ENCODE data around the gene DGKB.

Gene DGKB

DNA sequence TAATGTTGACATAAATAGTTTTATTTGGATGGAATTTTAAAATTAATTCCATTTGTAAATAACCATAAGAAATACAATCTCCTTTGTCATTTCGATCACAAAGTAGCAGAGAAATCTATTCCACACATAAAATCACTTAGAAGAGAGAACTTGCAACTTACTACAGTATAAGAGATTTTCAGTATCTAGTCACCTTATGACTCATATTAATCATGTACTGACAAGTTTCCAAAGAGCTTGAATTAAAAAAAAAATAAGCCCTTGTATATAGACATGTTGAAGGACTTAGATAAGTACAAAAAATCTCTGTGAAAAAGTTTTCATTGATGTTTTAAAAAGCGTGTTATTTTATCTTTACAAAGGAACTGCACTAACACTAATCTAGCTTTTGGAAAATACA lies 706.0 kb downstream of the DGKB start:
- no peak for DNase-seq

DNA sequence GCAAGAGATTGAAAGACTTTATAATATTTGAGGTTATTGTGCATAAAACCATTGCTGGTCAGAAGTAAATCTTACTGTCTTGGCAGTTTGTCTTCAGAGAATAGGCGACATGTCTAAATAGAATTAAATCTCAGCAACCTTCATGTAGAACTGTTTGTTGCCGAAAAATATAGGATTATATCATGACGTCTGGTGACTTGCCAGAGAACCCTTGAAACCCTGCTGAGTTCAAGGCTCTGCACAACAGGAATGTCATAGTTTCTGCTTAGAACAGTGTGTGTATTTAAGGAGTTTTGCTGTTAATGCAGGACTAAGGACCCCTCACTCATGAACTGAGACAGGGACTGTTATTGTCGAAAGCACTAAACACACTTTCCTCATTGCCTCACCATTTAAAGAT lies 706.7 kb downstream of the DGKB start:
- no peak for DNase-seq

DNA sequence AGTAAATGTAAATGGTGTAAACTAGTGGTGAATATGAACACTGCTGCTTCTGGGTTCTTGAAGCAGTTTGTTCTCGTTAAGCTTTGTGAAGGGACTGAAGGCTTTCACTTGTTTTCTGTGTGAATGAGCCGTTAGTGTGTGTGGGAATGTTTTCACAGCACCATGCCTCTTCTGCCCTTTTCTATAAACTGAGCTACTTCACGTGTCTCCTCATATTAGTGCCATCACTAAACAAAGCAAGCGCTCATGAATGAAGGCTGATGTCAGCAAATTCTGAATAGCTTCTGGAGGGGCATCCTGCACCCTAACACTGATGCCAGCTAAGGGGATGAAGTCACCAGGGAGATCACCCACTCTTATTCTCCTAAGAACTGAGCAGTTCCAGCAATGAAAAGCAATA lies 707.5 kb downstream of the DGKB start:
- no peak for DNase-seq

DNA sequence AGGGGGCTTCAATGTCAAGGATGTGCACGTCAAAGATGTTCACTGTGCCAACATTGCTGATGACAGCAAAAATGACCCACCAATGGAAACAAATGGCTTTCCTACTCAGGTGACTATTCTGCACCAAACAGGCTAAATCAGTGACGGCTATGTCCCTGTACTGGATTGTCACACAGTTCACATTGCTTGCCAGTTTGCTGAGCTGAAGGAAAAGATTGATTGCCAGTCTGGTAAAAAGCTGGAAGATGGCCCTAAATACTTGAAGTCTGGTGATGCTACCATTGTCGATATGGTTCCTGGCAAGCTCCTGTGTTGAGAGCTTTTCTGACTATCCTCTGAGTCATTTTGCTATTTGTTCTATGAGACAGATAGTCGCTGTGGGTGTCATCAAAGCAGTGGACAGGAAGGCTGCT lies 710.9 kb downstream of the DGKB start:
- DNase-seq: no peak

DNA sequence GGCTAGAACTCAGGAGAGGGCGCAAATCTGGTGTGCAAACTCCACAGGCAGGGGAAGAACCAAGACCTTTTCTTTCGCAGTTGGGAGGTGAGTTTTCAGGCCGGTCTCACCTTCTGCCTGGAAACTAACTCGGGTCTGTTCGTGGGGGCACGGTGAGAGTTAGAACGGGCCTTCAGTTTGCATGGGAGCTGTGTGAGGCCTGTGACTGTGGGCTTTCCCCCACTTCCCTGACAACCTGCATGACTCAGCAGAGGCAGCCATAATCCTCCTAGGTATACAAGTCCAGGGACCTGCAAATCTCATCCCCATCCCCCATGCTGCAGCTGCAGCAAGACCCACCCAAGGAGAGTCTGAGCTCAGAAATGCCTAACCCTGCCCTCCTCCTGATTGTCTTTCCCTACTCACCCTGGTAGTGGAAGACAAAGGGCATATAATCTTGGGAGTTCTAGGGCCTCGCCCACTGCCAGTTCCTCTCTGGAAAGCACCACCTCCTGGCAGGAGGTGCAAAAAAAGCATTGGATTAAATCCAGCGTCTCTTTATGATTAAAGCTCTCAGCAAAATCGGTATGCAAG lies 718.2 kb downstream of the DGKB start:
- DNase-seq: no peak

DNA sequence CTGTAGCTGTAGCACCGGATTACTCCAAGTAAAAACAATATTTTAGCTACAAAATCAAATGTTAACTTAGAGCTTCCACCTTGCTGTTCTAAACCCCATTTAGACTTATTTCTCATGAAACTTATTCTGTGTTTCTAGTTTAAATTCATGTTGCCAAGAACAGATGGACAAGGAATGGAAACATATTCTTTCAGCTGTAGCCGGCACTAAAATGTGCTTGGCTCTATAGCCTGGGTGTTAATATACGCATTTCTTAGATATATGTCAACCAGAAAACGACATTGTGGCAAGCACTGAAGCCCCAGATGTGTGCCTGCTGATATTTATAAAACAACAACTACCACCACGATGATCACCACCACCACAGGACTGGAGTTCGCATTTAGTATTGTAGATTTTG lies 722.8 kb downstream of the DGKB start:
- DNase-seq: no peak

DNA sequence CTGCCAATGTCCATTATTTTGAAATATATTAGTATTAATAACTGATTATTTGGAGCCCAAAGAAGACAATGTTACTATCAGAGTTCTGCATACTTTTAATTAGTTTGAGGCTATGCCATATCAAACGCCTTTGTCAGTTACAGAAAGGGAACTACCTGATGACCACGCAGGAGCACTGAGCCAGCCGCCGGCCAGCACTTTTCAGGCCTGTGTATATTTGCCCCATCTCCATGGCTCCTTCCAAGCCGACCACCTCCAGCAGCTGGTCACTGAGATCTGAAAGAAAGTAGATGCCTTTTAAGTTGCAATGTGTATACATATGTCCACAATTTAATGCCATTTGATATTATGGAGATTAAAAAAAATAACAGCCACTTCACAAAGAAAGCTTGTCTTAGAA lies 724.7 kb downstream of the DGKB start:
- no peak for DNase-seq

DNA sequence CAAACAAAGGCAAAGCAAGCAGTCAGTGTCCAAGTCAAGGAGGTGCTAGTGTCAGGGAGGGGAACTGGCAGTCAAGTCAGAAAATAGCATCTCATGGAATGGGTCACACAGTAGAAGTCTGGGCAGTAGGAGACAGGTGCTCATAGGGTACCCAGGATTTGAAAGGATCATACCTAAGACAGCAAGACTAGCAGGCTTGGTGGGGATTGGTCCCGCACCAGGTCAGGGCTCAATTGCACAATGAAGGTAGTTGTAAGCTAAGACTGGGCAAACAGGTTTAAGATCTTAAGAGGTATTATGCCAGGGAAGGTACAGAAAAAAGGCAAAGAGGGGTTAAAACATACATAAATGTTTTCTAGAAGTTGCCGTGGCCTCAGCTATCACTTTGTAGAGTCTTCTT lies 731.7 kb downstream of the DGKB start:
- DNase-seq: no peak

DNA sequence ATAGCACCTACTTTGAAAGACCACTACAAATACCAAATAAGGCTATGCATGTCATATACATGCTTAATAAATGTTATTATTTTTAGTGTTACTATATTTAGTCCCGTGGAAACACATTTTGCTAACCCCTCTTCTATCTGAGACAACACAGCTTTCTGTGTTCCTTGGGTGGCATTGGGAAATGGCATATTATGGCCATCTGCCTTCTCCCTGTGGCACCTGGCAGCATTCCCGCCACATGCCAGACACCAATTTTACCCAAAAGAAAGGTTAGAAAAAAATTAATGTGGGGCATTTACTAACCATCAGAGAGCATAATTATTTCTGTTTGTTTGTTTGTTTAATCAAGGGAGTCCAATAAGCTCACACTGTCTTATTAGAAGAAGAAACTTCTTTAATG lies 744.4 kb downstream of the DGKB start:
- DNase-seq: no peak

DNA sequence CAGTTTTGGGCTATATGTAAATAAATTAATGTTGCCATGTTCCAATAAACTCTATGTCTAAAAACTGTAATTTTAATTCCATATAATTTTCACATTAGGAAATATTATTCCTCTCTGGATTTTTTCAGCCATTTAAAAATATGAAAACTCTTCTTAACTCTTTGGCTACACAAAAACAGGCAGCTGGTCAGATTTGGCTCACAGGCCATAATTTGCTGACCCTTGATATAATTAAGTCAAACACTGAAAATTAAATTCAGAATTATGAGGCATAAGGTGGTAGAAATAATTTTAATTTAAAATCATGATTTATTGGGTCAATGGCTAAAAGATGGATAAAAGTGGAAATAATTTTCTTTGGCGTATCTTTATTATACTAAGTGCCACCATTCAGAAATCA lies 746.1 kb downstream of the DGKB start:
- no peak for DNase-seq

DNA sequence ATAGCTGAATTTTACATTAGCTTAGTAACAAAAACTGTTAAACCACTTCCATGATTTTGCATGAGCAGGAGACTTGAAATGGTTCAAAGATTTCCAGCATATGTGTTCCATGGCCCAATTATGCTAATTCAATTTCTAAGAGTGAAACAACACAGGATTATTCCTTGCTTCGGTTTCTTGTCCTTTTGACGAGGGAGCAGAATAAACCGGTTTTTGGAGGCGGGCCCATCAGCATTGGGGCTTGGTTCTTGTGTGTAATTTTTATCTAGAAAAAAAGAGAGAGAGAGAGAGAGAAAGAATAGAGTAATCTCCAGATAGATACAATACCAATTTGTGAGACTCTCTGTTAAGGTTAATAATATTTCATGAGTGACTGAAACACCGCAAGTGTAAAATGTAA lies 753.6 kb downstream of the DGKB start:
- no peak for DNase-seq

DNA sequence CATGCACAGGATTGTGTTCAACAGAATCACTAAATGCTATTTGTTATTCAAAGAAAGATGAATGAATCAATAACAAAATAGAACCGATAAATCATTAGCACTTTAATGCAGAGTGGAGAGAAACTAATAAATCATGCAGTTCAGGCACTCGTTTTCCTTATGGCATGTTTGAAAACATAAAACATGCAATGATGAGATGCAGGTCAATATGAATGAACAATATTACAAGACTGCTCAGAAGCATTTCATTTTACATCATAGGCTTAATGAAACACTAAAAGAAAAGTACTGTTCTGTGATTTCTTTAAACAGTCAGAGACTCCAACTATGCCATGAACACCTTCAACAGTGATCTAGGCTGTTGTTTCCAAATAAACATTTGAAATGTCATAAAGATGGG lies 755.0 kb downstream of the DGKB start:
- DNase-seq: no peak

DNA sequence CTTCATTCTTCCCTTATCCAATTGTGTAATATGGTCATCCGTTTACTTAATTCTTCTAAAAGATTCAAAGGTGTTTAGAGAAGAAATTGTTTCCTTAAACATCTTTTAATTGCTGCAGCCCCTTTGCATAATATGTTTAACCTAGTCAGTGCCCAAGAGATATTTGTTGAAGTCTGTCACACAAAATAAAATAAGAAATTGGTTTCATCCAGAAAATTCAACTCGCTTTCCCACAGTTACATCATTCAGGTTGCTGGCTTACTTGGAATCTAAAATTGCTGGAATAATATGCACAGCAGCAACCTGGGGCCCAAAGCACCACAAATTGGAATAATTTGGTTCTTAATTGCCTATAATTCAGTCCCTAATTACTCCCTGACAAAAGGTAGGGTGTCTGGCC lies 758.0 kb downstream of the DGKB start:
- DNase-seq: no peak

DNA sequence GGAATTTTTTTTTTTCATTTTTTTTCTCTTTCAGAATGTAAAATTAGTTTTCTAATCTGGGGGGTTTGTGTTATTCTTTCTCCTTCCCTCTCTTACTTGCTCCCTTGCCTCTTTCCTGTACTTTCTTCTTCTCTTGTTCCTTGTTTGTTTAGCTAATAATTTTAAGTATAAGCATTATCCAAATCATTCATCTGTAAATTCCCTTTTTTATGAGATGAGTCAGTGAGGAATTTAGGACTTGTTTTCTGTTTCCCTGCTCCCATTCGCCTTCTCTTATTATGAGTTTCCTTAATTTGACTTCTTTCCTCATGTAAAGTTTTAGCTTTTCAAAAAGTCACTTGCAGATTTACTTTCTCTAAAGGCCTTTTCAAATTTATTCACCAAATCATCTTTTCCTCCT lies 758.4 kb downstream of the DGKB start:
- no peak for DNase-seq

DNA sequence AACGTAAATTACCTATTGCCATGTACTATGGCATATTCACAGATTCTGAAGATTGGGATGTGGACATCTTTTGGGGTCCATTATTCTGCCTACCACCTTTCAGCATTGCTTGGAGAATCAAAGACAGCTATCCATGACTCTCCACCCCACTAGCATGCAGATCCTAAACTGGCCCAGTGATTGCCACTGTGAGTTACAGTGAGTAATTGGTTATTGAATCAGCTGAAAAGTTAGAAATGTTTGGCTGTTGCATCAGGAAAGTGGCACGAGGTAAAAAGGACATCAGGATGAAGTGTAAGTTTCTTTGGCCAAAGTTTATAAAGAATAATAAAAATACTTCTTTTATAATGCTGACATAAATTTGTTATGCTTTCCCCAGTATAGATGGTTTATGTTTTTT lies 764.9 kb downstream of the DGKB start:
- DNase-seq: no peak

DNA sequence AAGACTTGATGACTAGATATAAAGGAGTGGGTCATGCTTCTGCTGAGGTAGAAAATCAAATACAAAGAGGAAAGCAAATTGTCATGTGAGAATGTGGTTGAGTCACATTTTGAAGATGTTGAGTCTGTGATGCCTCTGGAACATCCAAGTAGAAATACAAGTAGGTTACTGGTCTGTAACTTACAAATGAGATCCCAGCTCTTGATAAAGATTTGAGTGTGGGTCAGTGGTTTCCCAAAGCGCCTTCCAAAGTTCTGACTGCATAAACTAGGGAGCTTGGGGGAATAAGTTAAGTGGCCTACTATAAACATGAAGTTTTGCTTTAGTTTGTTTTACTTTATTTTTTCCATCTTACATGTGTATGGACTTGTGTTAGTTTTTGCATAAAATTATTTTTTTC lies 768.8 kb downstream of the DGKB start:
- no peak for DNase-seq

DNA sequence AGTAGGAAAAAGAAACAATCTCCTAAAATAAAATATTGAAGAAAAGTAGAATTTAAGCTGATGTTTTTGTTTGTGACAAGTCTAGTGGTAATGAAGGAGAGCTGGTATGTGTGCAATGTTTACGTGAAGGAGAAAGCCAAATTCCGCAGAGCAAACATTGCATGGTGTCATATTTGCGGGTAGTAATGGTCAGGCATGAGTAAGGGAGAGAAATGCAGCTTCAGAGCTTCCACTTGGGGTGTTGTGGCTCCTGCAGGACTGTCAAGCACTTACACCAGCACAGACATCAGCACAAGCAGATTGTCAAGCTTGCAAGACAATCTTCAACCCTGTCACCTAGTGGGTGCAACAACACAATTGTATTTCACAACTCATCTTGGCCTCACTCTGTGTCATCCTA lies 776.6 kb downstream of the DGKB start:
- DNase-seq: no peak

DNA sequence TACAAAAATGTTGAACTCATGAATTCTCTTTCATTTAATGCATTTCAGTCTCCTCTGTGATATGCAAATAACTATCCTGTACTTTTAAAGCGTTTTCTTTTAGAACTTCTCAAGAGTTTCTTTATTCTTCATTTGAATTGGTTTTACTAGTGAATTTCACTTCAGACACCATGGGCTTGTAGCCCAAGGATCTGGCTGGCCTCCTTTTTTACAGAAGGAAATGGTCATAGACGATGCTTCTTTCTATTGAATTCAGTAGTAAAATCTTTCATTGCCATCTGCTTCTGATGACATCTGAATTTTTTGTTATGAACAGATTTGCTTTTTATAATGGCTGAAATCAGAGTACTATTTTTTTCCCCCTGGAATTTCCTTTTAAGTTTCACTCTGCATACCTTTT lies 777.8 kb downstream of the DGKB start:
- no peak for DNase-seq

DNA sequence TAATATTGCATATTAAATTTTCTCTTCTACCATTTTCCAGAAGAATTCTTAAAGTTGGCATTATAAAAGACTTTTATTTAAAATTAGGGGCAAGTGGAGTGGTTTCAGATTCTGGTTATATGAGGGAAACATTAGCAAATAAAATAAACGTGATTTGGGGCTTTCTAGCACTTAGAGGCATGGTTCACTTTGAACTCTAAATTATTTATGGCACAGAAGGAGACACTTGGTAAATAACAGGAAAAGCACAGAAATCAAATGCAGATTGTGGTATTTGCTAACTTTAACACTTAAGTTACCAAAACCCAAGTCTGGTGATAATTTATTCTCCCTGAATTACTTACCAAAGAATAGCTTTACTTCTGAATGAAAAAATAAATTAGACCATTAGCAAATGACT lies 778.6 kb downstream of the DGKB start:
- DNase-seq: no peak

DNA sequence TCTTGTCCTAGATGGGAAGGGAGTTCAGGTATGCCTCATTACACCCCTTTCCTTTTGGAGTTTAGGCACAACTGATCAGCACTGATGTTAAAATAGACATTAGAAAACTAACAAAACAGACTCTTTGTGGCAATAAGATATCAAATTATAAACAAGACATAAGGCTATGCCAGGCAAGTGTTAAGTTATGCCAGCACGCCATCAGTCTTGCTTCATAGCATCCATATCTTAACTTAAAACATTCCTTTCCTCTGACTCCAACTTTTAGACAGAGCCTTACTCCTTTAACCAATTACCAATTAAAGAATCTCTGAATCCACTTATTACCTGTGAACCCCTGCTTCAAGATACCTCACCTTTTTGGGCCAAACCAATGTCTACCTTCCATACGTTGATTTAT lies 786.9 kb downstream of the DGKB start:
- DNase-seq: no peak

DNA sequence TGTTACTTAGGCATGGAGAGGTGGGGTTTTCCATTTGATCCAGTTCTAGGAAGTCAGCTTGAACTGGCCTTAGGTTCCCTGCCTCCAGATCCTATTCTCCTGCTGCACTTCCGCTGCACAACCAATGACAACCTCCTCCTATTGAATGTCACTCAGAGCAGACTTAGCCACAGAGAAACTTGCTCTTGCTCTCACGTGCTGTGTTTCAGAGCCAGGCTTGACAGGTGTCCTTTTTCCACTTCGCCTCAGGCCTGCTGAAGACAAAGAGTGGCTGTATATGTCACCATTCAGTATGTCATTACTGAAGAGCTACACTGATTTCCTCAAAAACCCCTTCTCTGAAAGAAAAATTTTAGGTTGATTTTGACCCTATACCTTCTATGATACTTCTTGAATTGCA lies 797.7 kb downstream of the DGKB start:
- no peak for DNase-seq

DNA sequence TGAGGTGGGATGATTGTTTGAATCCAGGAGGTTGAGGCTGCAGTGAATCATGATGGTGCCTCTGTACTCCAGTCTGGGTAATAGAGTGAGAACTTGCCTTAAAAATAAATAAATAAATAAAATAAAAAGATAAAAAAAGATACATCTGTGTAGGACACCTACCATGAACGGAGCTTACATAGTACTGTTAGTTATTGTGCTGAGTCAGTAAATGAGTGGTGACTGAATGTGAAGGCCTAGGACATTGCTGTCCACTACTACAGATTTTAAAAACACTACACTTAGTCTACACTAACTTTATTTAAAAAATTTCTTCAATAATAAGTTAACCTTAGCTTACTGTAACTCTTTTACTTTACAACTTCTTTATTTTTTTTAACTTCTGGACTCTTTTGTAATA lies 806.4 kb downstream of the DGKB start:
- no peak for DNase-seq

DNA sequence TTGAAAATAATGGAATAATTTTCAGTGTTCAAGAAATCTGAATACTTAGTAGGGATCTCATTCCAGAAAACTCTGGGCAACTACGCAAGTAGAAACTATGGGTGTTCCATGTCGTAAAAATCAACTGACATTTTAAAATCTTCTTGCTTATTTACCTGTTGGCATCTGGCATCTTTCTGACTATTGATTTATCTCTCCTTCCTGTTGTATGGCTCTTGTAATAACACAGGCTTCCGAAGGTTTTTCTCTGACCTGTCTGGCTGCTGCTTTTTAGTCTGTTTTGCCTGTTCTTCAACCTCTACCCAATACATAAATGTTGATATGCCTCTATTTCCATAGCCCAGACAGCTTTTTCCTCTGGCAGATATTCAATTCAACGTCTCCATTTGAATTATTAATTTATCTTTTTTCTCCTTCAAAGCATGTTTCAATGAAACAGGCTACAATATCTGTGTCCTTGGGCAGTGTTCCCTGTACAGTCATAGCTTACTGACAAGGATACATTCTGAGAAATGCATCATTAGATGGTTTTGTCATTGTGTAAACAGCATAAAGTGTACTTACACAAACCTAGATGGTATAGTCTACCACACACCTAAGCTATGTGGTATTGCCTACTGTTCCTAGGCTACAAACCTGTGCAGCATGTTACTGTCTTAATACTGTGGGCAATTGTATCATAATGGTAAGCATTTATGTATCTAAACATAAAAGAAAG lies 807.2 kb downstream of the DGKB start:
- DNase-seq: no peak
